Middle frontal gyrus (tissue), 1 donor: ENCODE results near the gene TRIM14.
"Not testable (repeated sequence)": the region's sequence is repeated elsewhere in the genome, so short reads cannot be mapped to it uniquely, and the experiment has no call there.

ENCODE experiments used
- DNase-seq: peaks from one replicate; pipeline ENCODE4 v3.0.0-alpha.2; 2015; ENCODE audit warnings: low spot score; ENCODE audit errors: extremely low spot score

Gene TRIM14

GRCh38 chr9:98083566-98084183 lies 35.3 kb downstream of the TRIM14 start:
- DNase-seq: no peak

GRCh38 chr9:98083061-98083501 lies 35.9 kb downstream of the TRIM14 start:
- no peak for DNase-seq

- no peak for DNase-seq
Measured at GRCh38 chr9:98081477-98082219, 37.4 kb downstream of the TRIM14 start.

GRCh38 chr9:98080780-98081179 lies 38.2 kb downstream of the TRIM14 start:
- DNase-seq: no peak

GRCh38 chr9:98080326-98080725 lies 38.7 kb downstream of the TRIM14 start:
- DNase-seq: no peak

- no peak for DNase-seq
Measured at GRCh38 chr9:98078895-98079294, 40.1 kb downstream of the TRIM14 start.

GRCh38 chr9:98076514-98076890 lies 42.5 kb downstream of the TRIM14 start:
- DNase-seq: not testable (repeated sequence)

GRCh38 chr9:98075332-98075805 lies 43.7 kb downstream of the TRIM14 start:
- DNase-seq: no peak

- DNase-seq: peak; percentile 46
Measured at GRCh38 chr9:98074115-98074990, 44.7 kb downstream of the TRIM14 start.

- DNase-seq: no peak
Measured at GRCh38 chr9:98071737-98072136, 47.3 kb downstream of the TRIM14 start.

GRCh38 chr9:98070704-98071103 lies 48.3 kb downstream of the TRIM14 start:
- no peak for DNase-seq

GRCh38 chr9:98069551-98069950 lies 49.5 kb downstream of the TRIM14 start:
- no peak for DNase-seq

GRCh38 chr9:98067184-98067583 lies 51.8 kb downstream of the TRIM14 start:
- no peak for DNase-seq

- DNase-seq: no peak
Measured at GRCh38 chr9:98066235-98066634, 52.8 kb downstream of the TRIM14 start.

GRCh38 chr9:98064623-98065392 lies 54.2 kb downstream of the TRIM14 start:
- no peak for DNase-seq

GRCh38 chr9:98062161-98062560 lies 56.9 kb downstream of the TRIM14 start:
- no peak for DNase-seq

- no peak for DNase-seq
Measured at GRCh38 chr9:98057138-98057799, 61.8 kb downstream of the TRIM14 start.

GRCh38 chr9:98056269-98057137 lies 62.5 kb downstream of the TRIM14 start, which contains the start of gene NANS:
NANS (plus strand) TSS chr9:98056732; CDS start chr9:98056809, 77 bp downstream.
- DNase-seq: peak; percentile 82

- DNase-seq: no peak
Measured at GRCh38 chr9:98054376-98054951, 64.6 kb downstream of the TRIM14 start.
